Coronary artery (tissue), 2 donors: ENCODE results near the gene PRX.
"Not testable (repeated sequence)": the region's sequence is repeated elsewhere in the genome, so short reads cannot be mapped to it uniquely, and the experiment has no call there.

Source experiments
- DNase-seq: peaks from one replicate; pipeline ENCODE4 v3.0.0-alpha.2; 2017; ENCODE audit warnings: low spot score
- H3K27ac ChIP-seq, 2 donors: fragments of 200-600 bp; sonication (generic); one replicate each; pipeline ENCODE4 v1.5.1; 2016 to 2019
- H3K4me3 ChIP-seq: fragments of 200-600 bp; sonication (generic); 2 replicates; pipeline ENCODE4 v1.5.1; 2016; ENCODE audit warnings: mild to moderate bottlenecking, moderate library complexity
- CTCF ChIP-seq: fragments of 200-600 bp; sonication (generic); IDR thresholded peaks from one replicate; pipeline ENCODE4 v1.5.1; 2019; ENCODE audit warnings: antibody characterized with exemption

PRX gene

GRCh38 chr19:40376286-40376862 lies 36.8 kb downstream of the PRX start:
- no peak overlapping the region for H3K4me3 ChIP-seq
- TF ChIP-seq CTCF = no peak
- no peak for DNase-seq
- H3K27ac ChIP-seq = no peak overlapping the region

- Histone ChIP-seq H3K27ac (no peak overlapping the region), H3K4me3 (no peak overlapping the region)
- no peak for TF ChIP-seq CTCF
- no peak for DNase-seq
These were observed 39.1 kb downstream of the PRX start for GRCh38 chr19:40374084-40374483.

GRCh38 chr19:40371802-40372122 lies 41.4 kb downstream of the PRX start:
- no peak for DNase-seq
- Histone ChIP-seq H3K27ac (no peak overlapping the region), H3K4me3 (no peak overlapping the region)
- no peak for TF ChIP-seq CTCF

GRCh38 chr19:40370997-40371801 lies 42.0 kb downstream of the PRX start:
- no peak for TF ChIP-seq CTCF
- DNase-seq = no peak
- Histone ChIP-seq H3K4me3 (no peak overlapping the region), H3K27ac (no peak overlapping the region)

- H3K4me3 ChIP-seq, DNase-seq, H3K27ac ChIP-seq: not testable (repeated sequence)
These were observed 42.9 kb downstream of the PRX start for GRCh38 chr19:40370253-40370652.

GRCh38 chr19:40369797-40370196 lies 43.4 kb downstream of the PRX start:
- no peak overlapping the region for H3K27ac ChIP-seq
- no peak for DNase-seq
- no peak overlapping the region for H3K4me3 ChIP-seq

More at GRCh38 chr19:40369797-40370196, 43.4 kb downstream of the PRX start:
- TF ChIP-seq CTCF = no peak
